Stimulated activated CD8-positive, alpha-beta memory T cell treated with anti-CD3 and anti-CD28 coated beads, Interleukin-15, amount 100 ng/mL, for 24 hours (primary cell): Measurements from ENCODE around the gene RPS15.

Experiments used
- DNase-seq: peaks from one replicate; pipeline ENCODE4 v3.0.0-alpha.2; 2020; ENCODE audit warnings: low read depth

The RPS15 gene

GRCh38 chr19:1487576-1488281 is 49.5 kb downstream of the RPS15 start:
- no peak for DNase-seq

GRCh38 chr19:1488282-1488601 is 50.0 kb downstream of the RPS15 start:
- DNase-seq, result no peak

GRCh38 chr19:1489463-1490310 is 51.5 kb downstream of the RPS15 start:
- DNase-seq, result no peak
